SH-SY5Y (cell line): ENCODE results near the gene ZDHHC14.

Experiments
- GATA2 ChIP-seq: IDR thresholded peaks from 2 replicates; pipeline ENCODE4 v1.6.1; 2011; ENCODE audit warnings: mild to moderate bottlenecking, low read depth, low read length
- GATA3 ChIP-seq: IDR thresholded peaks from 2 replicates; pipeline ENCODE4 v1.6.1; 2011; ENCODE audit warnings: low read depth, mild to moderate bottlenecking, low read length, moderate library complexity

DNA sequence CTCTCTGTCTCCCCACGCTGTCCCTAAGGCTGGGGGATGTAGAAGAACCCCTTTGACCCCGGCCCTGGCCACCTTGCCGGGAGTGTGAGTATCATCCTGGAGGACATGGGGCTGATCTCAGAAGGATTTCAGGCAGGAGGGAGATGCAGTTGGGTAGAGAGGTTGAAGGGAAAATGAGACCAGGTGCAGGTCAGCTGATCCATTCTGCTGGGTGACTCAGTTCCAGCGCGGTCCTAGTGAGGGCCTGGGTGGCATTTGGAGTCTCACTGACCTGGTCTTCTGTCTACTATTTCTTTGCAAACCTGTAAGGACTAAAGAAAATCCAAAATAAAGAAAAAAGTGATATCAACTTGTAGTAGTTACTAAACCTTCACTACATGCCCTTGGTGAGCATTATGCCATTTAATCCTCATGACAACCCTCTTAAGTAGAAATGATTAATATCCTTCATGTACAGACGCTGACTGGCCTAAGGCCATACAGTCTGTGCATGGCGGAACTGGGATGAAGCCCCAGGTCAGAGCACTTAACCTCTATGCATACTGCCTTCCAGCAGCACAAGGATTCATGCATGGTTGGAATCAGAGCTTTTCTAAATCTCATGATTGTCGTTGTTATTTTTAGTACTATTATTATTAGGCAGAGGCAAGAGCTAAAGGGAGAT is 106.3 kb downstream of the ZDHHC14 start:
- TF ChIP-seq GATA3 (no peak), GATA2 (no peak)
